ENCODE results near the gene ATP2C2.

DNA sequence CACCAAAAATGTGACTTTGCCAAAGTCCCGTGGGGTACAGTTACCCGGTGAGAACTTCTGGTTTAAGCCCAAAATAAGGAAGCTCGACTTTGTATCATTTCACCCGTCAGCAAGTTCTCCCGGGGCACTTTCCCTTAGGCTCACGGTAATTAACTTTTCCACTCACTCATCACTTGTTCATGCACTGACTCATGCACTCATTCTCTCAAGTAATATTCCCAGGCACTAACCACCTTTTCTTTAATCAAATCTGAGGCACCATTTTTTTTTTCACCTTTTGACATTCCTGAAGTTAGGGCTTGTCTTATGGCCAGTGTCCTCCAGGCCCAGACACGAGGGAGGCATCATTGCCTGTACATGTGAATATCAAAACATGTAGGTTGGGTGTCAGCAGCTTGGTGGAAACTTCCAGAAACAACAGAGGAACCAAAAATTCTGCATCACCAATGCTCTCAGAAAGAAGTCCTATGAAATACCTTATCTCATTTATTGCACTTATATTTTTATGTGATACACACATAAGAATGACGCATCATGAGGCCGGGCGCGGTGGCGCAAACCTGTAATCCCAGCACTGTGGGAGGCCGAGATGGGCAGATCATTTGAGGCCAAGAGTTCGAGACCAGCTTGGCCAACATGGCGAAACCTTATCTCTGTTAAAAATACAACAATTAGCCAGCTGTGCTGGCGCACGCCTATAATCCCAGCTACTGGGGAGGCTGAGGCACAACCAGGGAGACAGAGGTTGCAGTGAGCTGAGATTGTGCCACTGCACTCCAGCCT is 36.1 kb upstream of the ATP2C2 start:
- TF ChIP-seq POLR2A (IDR thresholded peaks at IDR 0.05): no peak
- TF ChIP-seq, protein P1, sequence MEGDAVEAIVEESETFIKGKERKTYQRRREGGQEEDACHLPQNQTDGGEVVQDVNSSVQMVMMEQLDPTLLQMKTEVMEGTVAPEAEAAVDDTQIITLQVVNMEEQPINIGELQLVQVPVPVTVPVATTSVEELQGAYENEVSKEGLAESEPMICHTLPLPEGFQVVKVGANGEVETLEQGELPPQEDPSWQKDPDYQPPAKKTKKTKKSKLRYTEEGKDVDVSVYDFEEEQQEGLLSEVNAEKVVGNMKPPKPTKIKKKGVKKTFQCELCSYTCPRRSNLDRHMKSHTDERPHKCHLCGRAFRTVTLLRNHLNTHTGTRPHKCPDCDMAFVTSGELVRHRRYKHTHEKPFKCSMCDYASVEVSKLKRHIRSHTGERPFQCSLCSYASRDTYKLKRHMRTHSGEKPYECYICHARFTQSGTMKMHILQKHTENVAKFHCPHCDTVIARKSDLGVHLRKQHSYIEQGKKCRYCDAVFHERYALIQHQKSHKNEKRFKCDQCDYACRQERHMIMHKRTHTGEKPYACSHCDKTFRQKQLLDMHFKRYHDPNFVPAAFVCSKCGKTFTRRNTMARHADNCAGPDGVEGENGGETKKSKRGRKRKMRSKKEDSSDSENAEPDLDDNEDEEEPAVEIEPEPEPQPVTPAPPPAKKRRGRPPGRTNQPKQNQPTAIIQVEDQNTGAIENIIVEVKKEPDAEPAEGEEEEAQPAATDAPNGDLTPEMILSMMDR (IDR thresholded peaks at IDR 0.05): no peak

Measured in heart left ventricle (tissue), 13 donors.